CD14-positive monocyte (primary cell): ENCODE measurements around the gene P3H3. TPM values are rescaled to one million over a fixed set of nuclear protein-coding genes. Genes with fewer than 3 reads are reported as not detected.
A peak's percentile ranks its signal among the peaks of the same experiment; 100 is the strongest.

ENCODE experiments used
- DNase-seq, 3 donors: peaks; one replicate each; pipeline ENCODE4 v3.0.0-alpha.2; 2011 to 2022
- H2AFZ ChIP-seq: 2 replicates; pipeline ENCODE4 v1.6.0; 2012; ENCODE audit warnings: mild to moderate bottlenecking, low read depth, low read length, inconsistent platforms; ENCODE audit not compliant: insufficient read depth, poor library complexity, severe bottlenecking
- H3K27ac ChIP-seq, 2 donors: 1 replicate in 1 of 2; 2 replicates in 1 of 2; pipeline ENCODE4 v1.5.1; 2012 to 2013; ENCODE audit warnings: low read length in 2 of 2, control low read depth in 1 of 2, inconsistent platforms in 1 of 2, low read depth in 1 of 2, mild to moderate bottlenecking in 1 of 2
- H3K27me3 ChIP-seq, 2 donors: one replicate each; pipeline versions ENCODE4 v1.6.0 to v1.6.1; 2011 to 2013; ENCODE audit warnings: low read length in 2 of 2; ENCODE audit not compliant: control insufficient read depth in 2 of 2, insufficient read depth in 2 of 2
- H3K36me3 ChIP-seq, 2 donors: replicated peaks in 1 of 2; 1 replicate in 1 of 2; 2 replicates in 1 of 2; pipeline versions ENCODE4 v1.5.1 to v1.6.1; 2012 to 2013; ENCODE audit warnings: low read length in 2 of 2, control low read depth in 1 of 2, inconsistent platforms in 1 of 2, mild to moderate bottlenecking in 1 of 2; ENCODE audit not compliant: insufficient read depth in 2 of 2, control insufficient read depth in 1 of 2
- H3K4me1 ChIP-seq, 2 donors: 1 replicate in 1 of 2; 2 replicates in 1 of 2; pipeline versions ENCODE4 v1.5.1 to v1.6.1; 2012 to 2013; ENCODE audit warnings: low read length in 2 of 2, control low read depth in 1 of 2, inconsistent platforms in 1 of 2, mild to moderate bottlenecking in 1 of 2, moderate library complexity in 1 of 2; ENCODE audit not compliant: insufficient read depth in 2 of 2, control insufficient read depth in 1 of 2
- H3K4me2 ChIP-seq: replicated peaks from 2 replicates; pipeline ENCODE3; 2012; ENCODE audit warnings: low read length, moderate library complexity, mild to moderate bottlenecking; ENCODE audit not compliant: poor library complexity, severe bottlenecking; ENCODE audit errors: extremely low read depth
- H3K4me3 ChIP-seq, 3 experiments: fragments of 200-600 bp in 1 of 3; sonication (generic) in 1 of 3; replicated peaks in 1 of 3; 1 replicate in 2 of 3; 2 replicates in 1 of 3; pipeline ENCODE4 v1.5.1; 2011 to 2013; ENCODE audit warnings: low read length in 3 of 3, mild to moderate bottlenecking in 3 of 3, control low read depth in 2 of 3, low read depth in 2 of 3, inconsistent platforms in 1 of 3, moderate library complexity in 1 of 3
- H3K79me2 ChIP-seq: 2 replicates; pipeline ENCODE4 v1.6.0; 2012; ENCODE audit warnings: mild to moderate bottlenecking, control low read depth, inconsistent platforms, low read length, moderate library complexity; ENCODE audit not compliant: insufficient read depth
- H3K9ac ChIP-seq: 2 replicates; pipeline ENCODE4 v1.6.0; 2017; ENCODE audit warnings: low read length, mild to moderate bottlenecking; ENCODE audit not compliant: insufficient read depth, poor library complexity, severe bottlenecking
- H3K9me3 ChIP-seq, 2 donors: replicated peaks in 1 of 2; 1 replicate in 1 of 2; 2 replicates in 1 of 2; pipeline versions ENCODE4 v1.5.1 to v1.6.1; 2012 to 2013; ENCODE audit warnings: low read length in 2 of 2, control low read depth in 1 of 2; ENCODE audit not compliant: control insufficient read depth in 1 of 2, insufficient read depth in 1 of 2
- H4K20me1 ChIP-seq: 2 replicates; pipeline ENCODE4 v1.6.0; 2012; ENCODE audit warnings: mild to moderate bottlenecking, low read length, control low read depth, moderate library complexity; ENCODE audit not compliant: insufficient read depth
- H3K27ac Mint-ChIP-seq, 7 donors: one replicate each; pipeline ENCODE4 v1.8.0; 2020; ENCODE audit warnings: mild to moderate bottlenecking in 7 of 7, mixed read lengths in 7 of 7, moderate library complexity in 6 of 7, inconsistent platforms in 2 of 7
- H3K27me3 Mint-ChIP-seq, 3 donors: one replicate each; pipeline ENCODE4 v1.8.0; 2021 to 2022; ENCODE audit warnings: low read depth in 3 of 3, mild to moderate bottlenecking in 3 of 3, mixed read lengths in 3 of 3, moderate library complexity in 3 of 3, inconsistent platforms in 1 of 3
- H3K36me3 Mint-ChIP-seq, 2 donors: one replicate each; pipeline ENCODE4 v1.8.0; 2020; ENCODE audit warnings: mixed read lengths in 2 of 2, inconsistent platforms in 1 of 2, mild to moderate bottlenecking in 1 of 2
- H3K4me1 Mint-ChIP-seq: one replicate; pipeline ENCODE4 v1.8.0; 2020; ENCODE audit warnings: mild to moderate bottlenecking, mixed read lengths
- H3K4me3 Mint-ChIP-seq, 2 donors: one replicate each; pipeline ENCODE4 v1.8.0; 2020; ENCODE audit warnings: mild to moderate bottlenecking in 2 of 2, mixed read lengths in 2 of 2, moderate library complexity in 1 of 2
- H3K9me3 Mint-ChIP-seq, 7 donors: one replicate each; pipeline ENCODE4 v1.8.0; 2020 to 2022; ENCODE audit warnings: mixed read lengths in 7 of 7, mild to moderate bottlenecking in 6 of 7, moderate library complexity in 6 of 7, inconsistent platforms in 2 of 7
- WGBS: methylation state at CpG from one replicate; pipeline ENCODE4 v1.1.5; 2013; ENCODE audit warnings: missing lambda C conversion rate; ENCODE audit not compliant: insufficient coverage; 5-methylcytosine and 5-hydroxymethylcytosine counted together
- intact Hi-C, 2 donors: fragments of 100-400 bp; cut with micrococcal nuclease; formaldehyde crosslinking; loops; one replicate each; pipeline versions ENCODE4 v1.15.0 to v1.15.1; 2023
- polyA plus RNA-seq, 3 donors: library from polyadenylated mRNA; depleted of rRNA in 1 of 3; unstranded in 2 of 3; stranded (reverse) in 1 of 3; fragments of 300-500 nt in 2 of 3; fragments of >200 nt in 1 of 3; fragmentation: Illumina TruSeq in 2 of 3; gene quantifications; 1 replicate in 2 of 3; 2 replicates in 1 of 3; pipeline ENCODE4 v1.2.3, GENCODE V29; 2012 to 2021
- TF ChIP-seq, protein P1 (sequence below): fragments of 200-600 bp; IDR thresholded peaks from one replicate; pipeline ENCODE4 v1.8.0; 2022; ENCODE audit warnings: antibody characterized with exemption, mild to moderate bottlenecking

The P3H3 gene
- polyA plus RNA-seq, 3 donors = 0.56 TPM; not detected in 2

DNA sequence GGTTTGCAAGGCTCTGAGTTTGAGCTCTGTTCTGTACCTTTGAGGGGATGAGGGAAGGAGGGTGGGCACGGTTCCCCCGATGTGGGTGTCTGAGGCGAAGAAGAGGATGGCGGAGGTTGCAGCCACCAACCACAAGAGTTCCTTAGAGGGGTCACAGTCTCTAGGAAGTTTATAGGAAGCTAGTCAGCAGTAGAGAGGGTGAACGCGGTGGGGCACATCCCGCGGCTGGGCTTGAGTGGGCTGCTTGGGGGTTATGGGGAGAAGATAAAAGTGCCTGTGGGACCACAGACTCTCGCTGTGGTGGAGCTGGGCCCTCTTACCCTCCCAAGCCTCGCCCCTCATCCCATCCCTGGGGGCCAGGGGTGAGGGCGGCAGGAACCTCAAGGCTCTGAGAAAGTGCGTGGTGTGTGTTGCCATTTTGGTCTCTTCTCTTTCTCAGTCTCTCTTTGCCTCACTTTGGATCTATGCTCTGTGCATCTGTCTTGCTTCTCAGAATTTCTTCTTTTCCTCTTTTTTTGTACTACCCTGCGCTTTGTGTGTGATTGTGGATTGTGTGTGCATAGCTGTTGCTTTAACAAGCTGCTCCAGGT, 36.2 kb upstream of the P3H3 start:
- peak overlapping the region; percentile 83 for H2AFZ ChIP-seq
- TF ChIP-seq, protein P1, sequence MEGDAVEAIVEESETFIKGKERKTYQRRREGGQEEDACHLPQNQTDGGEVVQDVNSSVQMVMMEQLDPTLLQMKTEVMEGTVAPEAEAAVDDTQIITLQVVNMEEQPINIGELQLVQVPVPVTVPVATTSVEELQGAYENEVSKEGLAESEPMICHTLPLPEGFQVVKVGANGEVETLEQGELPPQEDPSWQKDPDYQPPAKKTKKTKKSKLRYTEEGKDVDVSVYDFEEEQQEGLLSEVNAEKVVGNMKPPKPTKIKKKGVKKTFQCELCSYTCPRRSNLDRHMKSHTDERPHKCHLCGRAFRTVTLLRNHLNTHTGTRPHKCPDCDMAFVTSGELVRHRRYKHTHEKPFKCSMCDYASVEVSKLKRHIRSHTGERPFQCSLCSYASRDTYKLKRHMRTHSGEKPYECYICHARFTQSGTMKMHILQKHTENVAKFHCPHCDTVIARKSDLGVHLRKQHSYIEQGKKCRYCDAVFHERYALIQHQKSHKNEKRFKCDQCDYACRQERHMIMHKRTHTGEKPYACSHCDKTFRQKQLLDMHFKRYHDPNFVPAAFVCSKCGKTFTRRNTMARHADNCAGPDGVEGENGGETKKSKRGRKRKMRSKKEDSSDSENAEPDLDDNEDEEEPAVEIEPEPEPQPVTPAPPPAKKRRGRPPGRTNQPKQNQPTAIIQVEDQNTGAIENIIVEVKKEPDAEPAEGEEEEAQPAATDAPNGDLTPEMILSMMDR = no peak
- DNase-seq = no peak
- H3K4me1 Mint-ChIP-seq = peaks cover 62% of the 10 kb centered on the region
- H3K27me3 Mint-ChIP-seq = peaks cover 0 to 2% (median 0%) of the 10 kb centered on the region in 3 donors
- H3K9me3 Mint-ChIP-seq = peaks cover 0 to 2% (median 0%) of the 10 kb centered on the region in 7 donors
- no peaks in the 10 kb centered on the region for H3K9me3 ChIP-seq
- 2% methylated on average over 6 of the region's 13 CpGs for WGBS
- peaks cover 74% of the 10 kb centered on the region for H3K79me2 ChIP-seq
- H3K4me1 ChIP-seq = peaks cover 56 to 63% of the 10 kb centered on the region in 2 donors
- H3K36me3 Mint-ChIP-seq = peaks cover 32 to 37% of the 10 kb centered on the region in 2 donors
- H3K27ac Mint-ChIP-seq = peak overlapping the region; percentile 96 to 99 (median 98)
- peaks cover 24 to 29% of the 10 kb centered on the region in 2 donors for H3K36me3 ChIP-seq
- peak overlapping the region; percentile 94 for H3K27ac ChIP-seq
- peak overlapping the region; percentile 94 to 100 for H3K4me3 Mint-ChIP-seq
- intact Hi-C loops = loop anchor here (5.0 kb wide), 2 partner anchors 35 to 40 kb away; partner anchors contain the start of genes MLF2 (in 1 of the 2) and P3H3 (in 1 of the 2)
- peaks cover 44% of the 10 kb centered on the region for H4K20me1 ChIP-seq
- peak overlapping the region; percentile 85 for H3K4me2 ChIP-seq
- H3K4me3 ChIP-seq = peak overlapping the region; percentile 65 to 97 (median 96)
- peak overlapping the region; percentile 75 for H3K9ac ChIP-seq
- H3K27me3 ChIP-seq = no peaks in the 10 kb centered on the region

DNA sequence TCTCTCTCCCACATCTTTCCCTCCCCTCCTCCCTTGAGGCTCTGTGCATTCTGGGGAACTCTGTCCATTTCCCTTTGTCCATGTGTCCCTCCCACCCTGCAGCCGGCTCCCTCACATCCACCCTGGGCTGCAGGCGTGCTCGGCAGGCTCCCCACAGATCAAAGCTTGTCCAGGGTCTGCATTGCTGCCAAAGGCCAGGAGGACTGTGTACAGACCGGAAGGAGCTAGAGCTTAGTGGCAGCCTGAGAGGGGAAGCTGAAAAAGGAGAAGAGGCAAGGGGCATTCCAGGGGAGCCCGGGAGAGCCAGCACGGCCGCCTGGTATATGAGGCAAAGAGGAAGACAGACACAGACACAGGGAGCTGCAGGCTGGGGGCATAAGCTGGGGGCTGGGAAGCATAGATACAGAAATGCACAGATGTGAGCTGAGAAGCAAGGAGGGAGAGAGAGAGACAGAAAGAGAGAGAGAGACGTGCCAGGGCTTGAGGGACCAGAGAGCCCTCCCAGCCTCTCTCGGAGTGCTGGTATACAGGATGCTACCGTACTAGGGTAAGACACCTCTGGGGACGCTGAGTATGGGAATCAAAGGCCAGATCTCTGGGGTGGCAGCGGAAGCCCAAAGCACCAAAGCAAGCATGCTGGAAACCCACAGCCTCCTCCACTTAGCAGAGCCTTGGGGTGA, 35.5 kb upstream of the P3H3 start:
- peak overlapping the region; percentile 96 to 99 (median 98) for H3K27ac Mint-ChIP-seq
- H3K27me3 Mint-ChIP-seq = peaks cover 0 to 2% (median 0%) of the 10 kb centered on the region in 3 donors
- TF ChIP-seq, protein P1 = no peak
- peaks cover 0 to 2% (median 0%) of the 10 kb centered on the region in 7 donors for H3K9me3 Mint-ChIP-seq
- H2AFZ ChIP-seq = peak overlapping the region; percentile 83
- peaks cover 75% of the 10 kb centered on the region for H3K79me2 ChIP-seq
- DNase-seq = peak; percentile 82 to 90 (median 87)
- H3K27ac ChIP-seq = peak overlapping the region; percentile 94
- H3K36me3 ChIP-seq = peaks cover 25 to 36% of the 10 kb centered on the region in 2 donors
- peaks cover 56% of the 10 kb centered on the region for H3K4me1 Mint-ChIP-seq
- peaks cover 50% of the 10 kb centered on the region for H4K20me1 ChIP-seq
- peaks cover 50 to 57% of the 10 kb centered on the region in 2 donors for H3K4me1 ChIP-seq
- H3K9me3 ChIP-seq = no peaks in the 10 kb centered on the region
- peak overlapping the region; percentile 75 for H3K9ac ChIP-seq
- peak overlapping the region; percentile 85 for H3K4me2 ChIP-seq
- 3% methylated on average over 9 of the region's 12 CpGs for WGBS
- peaks cover 39 to 43% of the 10 kb centered on the region in 2 donors for H3K36me3 Mint-ChIP-seq
- peak overlapping the region; percentile 65 to 97 (median 96) for H3K4me3 ChIP-seq
- H3K4me3 Mint-ChIP-seq = peak overlapping the region; percentile 94 to 100
- intact Hi-C loops = loop anchor here (5.0 kb wide), 2 partner anchors 35 to 40 kb away; partner anchors contain the start of genes MLF2 (in 1 of the 2) and P3H3 (in 1 of the 2)
- no peaks in the 10 kb centered on the region for H3K27me3 ChIP-seq
